Peyer's patch (tissue), 4 donors: ENCODE results near the gene MIPOL1.
"Not testable (repeated sequence)": the region's sequence is repeated elsewhere in the genome, so short reads cannot be mapped to it uniquely, and the experiment has no call there.

Source experiments
- POLR2A ChIP-seq, 2 donors: fragments of 450-650 bp; IDR thresholded peaks; one replicate each; pipeline ENCODE4 v1.5.1; 2017; ENCODE audit warnings: antibody characterized with exemption in 2 of 2, mild to moderate bottlenecking in 2 of 2, moderate library complexity in 2 of 2
- TF ChIP-seq, protein P1 (sequence below), 6 experiments: fragments of 450-650 bp in 4 of 6; fragments of 200-600 bp in 2 of 6; sonication (generic) in 1 of 6; IDR thresholded peaks; one replicate each; pipeline ENCODE4 v1.5.1; 2017 to 2019; ENCODE audit warnings: antibody characterized with exemption in 6 of 6, mild to moderate bottlenecking in 3 of 6, moderate library complexity in 1 of 6

DNA sequence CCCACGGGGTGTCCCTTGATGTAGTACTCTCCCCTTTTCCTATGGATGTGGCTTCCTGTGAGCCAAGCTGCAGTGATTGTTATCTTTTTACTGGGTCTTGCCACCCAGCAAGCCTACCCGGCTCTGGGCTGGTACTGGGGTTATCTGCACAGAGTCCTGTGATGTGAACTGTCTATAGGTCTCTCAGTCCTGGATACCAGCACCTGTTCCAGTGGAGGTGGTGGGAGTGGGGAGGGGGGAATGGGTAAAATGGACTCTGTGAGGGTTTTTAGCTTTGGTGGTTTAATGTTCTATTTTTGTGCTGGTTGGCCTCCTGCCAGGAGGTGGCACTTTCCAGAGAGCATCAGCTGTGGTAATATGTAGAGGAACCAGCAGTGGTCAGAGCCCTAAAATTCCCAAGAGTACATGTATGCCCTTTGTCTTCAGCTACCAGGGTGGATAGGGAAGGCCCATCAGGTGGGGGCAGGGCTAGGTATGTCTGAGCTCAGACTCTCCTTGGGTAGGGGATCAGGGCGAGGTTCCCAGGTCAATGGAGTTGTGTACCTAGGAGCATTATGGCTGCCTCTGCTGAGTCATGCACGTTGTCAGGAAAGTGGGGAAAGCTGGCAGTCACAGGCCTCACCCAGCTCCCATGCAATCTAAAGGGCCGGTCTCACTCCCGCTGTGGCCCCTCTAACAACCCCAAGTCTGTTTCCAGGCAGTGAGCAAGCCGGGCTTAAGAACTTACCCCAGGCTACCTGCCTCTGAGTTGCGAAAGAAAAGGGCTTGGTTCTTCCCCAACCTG lies 199.6 kb downstream of the MIPOL1 start:
- TF ChIP-seq, protein P1, sequence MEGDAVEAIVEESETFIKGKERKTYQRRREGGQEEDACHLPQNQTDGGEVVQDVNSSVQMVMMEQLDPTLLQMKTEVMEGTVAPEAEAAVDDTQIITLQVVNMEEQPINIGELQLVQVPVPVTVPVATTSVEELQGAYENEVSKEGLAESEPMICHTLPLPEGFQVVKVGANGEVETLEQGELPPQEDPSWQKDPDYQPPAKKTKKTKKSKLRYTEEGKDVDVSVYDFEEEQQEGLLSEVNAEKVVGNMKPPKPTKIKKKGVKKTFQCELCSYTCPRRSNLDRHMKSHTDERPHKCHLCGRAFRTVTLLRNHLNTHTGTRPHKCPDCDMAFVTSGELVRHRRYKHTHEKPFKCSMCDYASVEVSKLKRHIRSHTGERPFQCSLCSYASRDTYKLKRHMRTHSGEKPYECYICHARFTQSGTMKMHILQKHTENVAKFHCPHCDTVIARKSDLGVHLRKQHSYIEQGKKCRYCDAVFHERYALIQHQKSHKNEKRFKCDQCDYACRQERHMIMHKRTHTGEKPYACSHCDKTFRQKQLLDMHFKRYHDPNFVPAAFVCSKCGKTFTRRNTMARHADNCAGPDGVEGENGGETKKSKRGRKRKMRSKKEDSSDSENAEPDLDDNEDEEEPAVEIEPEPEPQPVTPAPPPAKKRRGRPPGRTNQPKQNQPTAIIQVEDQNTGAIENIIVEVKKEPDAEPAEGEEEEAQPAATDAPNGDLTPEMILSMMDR (IDR thresholded peaks at IDR 0.05) = not testable (repeated sequence)
- not testable (repeated sequence) for TF ChIP-seq POLR2A (IDR thresholded peaks at IDR 0.05)
